ENCODE data around the gene ALPL.

DNA sequence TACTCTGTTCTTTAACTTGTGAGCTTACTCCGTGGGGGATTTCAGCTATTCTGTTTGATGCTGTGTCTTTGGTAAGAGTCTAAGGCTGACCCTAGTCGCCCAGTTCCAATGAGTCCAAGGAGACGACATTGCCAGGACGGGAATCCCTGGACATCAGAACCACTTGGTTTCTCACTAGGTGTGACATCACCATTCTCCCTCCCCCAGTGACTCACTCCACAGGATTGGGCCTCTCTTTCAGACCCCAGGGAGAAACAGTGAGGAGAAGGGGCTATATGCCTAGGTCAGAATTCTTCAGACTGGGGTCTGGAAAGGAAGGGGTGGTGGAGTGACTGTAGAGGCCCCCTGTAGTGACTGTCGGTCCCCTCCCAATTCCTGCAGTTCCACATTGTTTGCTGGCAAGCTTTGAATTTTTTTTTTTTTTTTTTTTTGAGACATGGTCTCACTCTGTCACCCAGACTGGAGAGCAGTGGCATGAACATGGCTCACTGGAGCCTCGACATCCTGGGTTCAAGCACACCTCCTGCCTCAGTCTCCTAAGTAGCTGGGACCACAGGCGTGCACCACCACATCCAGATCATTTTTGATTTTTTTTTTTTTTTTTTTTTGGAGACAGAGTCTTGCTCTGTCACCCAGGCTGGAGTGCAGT, 21.3 kb downstream of the ALPL start:
- TF ChIP-seq, protein P1, sequence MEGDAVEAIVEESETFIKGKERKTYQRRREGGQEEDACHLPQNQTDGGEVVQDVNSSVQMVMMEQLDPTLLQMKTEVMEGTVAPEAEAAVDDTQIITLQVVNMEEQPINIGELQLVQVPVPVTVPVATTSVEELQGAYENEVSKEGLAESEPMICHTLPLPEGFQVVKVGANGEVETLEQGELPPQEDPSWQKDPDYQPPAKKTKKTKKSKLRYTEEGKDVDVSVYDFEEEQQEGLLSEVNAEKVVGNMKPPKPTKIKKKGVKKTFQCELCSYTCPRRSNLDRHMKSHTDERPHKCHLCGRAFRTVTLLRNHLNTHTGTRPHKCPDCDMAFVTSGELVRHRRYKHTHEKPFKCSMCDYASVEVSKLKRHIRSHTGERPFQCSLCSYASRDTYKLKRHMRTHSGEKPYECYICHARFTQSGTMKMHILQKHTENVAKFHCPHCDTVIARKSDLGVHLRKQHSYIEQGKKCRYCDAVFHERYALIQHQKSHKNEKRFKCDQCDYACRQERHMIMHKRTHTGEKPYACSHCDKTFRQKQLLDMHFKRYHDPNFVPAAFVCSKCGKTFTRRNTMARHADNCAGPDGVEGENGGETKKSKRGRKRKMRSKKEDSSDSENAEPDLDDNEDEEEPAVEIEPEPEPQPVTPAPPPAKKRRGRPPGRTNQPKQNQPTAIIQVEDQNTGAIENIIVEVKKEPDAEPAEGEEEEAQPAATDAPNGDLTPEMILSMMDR (IDR thresholded peaks at IDR 0.05), result no peak
- TF ChIP-seq POLR2A (IDR thresholded peaks at IDR 0.05) (no peak), EP300 (IDR thresholded peaks at IDR 0.05) (no peak)

Data from ovary (tissue), 3 donors.